Measurements from ENCODE around the gene EPAS1.

EPAS1 gene

DNA sequence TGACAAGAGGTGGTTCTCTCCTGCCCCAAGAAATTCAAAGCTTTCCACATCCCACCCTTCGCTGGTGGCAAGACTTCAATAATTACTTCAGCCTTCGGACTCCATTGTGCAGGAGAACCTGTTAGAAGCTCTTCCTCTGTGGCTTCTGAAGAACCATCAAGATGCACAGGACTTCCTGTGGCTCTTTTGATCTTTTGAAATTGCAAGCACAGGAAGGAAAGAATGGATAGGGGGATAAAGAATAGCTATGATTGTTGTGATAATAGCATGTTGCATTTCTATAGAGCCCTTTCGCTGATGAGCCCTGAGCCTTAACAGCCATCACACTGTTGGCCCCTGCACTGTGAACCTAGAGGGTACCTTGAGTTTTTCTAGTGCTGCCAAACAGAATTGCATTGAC, 7.4 kb downstream of the EPAS1 start:
- TF ChIP-seq CSDC2 (CRISPR knock-in tag; IDR thresholded peaks at IDR 0.05): no peak
- TF ChIP-seq, protein P1, sequence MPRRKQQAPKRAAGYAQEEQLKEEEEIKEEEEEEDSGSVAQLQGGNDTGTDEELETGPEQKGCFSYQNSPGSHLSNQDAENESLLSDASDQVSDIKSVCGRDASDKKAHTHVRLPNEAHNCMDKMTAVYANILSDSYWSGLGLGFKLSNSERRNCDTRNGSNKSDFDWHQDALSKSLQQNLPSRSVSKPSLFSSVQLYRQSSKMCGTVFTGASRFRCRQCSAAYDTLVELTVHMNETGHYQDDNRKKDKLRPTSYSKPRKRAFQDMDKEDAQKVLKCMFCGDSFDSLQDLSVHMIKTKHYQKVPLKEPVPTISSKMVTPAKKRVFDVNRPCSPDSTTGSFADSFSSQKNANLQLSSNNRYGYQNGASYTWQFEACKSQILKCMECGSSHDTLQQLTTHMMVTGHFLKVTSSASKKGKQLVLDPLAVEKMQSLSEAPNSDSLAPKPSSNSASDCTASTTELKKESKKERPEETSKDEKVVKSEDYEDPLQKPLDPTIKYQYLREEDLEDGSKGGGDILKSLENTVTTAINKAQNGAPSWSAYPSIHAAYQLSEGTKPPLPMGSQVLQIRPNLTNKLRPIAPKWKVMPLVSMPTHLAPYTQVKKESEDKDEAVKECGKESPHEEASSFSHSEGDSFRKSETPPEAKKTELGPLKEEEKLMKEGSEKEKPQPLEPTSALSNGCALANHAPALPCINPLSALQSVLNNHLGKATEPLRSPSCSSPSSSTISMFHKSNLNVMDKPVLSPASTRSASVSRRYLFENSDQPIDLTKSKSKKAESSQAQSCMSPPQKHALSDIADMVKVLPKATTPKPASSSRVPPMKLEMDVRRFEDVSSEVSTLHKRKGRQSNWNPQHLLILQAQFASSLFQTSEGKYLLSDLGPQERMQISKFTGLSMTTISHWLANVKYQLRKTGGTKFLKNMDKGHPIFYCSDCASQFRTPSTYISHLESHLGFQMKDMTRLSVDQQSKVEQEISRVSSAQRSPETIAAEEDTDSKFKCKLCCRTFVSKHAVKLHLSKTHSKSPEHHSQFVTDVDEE (CRISPR knock-in tag; IDR thresholded peaks at IDR 0.05): no peak
- TF ChIP-seq, protein P2, sequence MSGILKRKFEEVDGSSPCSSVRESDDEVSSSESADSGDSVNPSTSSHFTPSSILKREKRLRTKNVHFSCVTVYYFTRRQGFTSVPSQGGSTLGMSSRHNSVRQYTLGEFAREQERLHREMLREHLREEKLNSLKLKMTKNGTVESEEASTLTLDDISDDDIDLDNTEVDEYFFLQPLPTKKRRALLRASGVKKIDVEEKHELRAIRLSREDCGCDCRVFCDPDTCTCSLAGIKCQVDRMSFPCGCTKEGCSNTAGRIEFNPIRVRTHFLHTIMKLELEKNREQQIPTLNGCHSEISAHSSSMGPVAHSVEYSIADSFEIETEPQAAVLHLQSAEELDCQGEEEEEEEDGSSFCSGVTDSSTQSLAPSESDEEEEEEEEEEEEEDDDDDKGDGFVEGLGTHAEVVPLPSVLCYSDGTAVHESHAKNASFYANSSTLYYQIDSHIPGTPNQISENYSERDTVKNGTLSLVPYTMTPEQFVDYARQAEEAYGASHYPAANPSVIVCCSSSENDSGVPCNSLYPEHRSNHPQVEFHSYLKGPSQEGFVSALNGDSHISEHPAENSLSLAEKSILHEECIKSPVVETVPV (CRISPR knock-in tag; IDR thresholded peaks at IDR 0.05): no peak
- no peak for ATAC-seq

DNA sequence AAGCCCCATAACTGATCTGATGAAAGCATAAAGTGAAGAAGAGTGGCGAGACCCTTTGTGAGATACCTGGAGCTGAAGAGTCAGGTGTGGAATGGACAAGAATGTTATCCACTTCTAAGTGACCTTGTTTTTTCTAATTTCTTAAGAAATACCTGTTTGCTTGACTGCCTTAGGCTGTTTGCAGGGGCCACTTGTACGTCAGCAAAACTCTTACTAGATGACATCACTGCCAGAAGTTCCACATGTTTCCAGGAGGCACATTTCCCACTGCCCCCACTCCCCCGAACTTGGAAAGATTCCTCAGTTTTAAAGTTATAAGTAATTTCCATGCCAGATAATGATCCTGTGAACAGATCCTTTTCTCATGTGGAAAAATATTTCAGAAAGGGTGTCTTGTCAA, 8.0 kb downstream of the EPAS1 start:
- ATAC-seq: no peak
- TF ChIP-seq CSDC2 (CRISPR knock-in tag; IDR thresholded peaks at IDR 0.05) (no peak), ZFP30 (CRISPR knock-in tag; IDR thresholded peaks at IDR 0.05) (no peak), ESRRG (CRISPR knock-in tag; IDR thresholded peaks at IDR 0.05) (no peak), ZNF8 (CRISPR knock-in tag; IDR thresholded peaks at IDR 0.05) (no peak), ZC3H10 (CRISPR knock-in tag; IDR thresholded peaks at IDR 0.05) (no peak), BACH2 (CRISPR knock-in tag; IDR thresholded peaks at IDR 0.05; ENCODE audit: borderline replicate concordance) (no peak), ZFP3 (CRISPR knock-in tag; IDR thresholded peaks at IDR 0.05) (no peak), PPARA (CRISPR knock-in tag; IDR thresholded peaks at IDR 0.05; ENCODE audit: borderline replicate concordance) (no peak), SNAI2 (CRISPR knock-in tag; IDR thresholded peaks at IDR 0.05) (no peak)
- TF ChIP-seq, protein P3, sequence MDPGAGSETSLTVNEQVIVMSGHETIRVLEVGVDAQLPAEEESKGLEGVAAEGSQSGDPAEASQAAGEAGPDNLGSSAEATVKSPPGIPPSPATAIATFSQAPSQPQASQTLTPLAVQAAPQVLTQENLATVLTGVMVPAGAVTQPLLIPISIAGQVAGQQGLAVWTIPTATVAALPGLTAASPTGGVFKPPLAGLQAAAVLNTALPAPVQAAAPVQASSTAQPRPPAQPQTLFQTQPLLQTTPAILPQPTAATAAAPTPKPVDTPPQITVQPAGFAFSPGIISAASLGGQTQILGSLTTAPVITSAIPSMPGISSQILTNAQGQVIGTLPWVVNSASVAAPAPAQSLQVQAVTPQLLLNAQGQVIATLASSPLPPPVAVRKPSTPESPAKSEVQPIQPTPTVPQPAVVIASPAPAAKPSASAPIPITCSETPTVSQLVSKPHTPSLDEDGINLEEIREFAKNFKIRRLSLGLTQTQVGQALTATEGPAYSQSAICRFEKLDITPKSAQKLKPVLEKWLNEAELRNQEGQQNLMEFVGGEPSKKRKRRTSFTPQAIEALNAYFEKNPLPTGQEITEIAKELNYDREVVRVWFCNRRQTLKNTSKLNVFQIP (CRISPR knock-in tag; IDR thresholded peaks at IDR 0.05; ENCODE audit: borderline replicate concordance, low read depth): no peak
- TF ChIP-seq, protein P2 (CRISPR knock-in tag; IDR thresholded peaks at IDR 0.05): no peak
- TF ChIP-seq, protein P1 (CRISPR knock-in tag; IDR thresholded peaks at IDR 0.05): no peak

DNA sequence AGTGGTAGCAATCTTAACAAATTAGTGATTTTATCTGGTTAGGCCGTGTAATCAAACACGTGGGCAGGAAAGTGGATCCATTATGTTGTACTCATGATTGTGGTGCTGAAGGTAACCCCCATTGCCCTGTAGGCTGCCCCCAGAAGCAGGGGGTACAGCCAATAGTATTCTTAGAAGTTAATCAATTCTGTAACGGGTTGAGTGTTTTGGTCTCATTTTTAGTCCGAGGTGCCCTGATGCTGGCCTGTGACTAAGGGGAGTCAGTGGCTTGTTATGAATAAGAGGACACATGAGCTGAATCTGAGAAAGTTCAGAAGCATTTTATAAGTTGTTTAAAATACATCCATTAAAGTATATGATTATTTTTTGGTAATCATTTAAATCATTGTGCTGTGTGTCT, 8.6 kb downstream of the EPAS1 start:
- no peak for TF ChIP-seq CSDC2 (CRISPR knock-in tag; IDR thresholded peaks at IDR 0.05)
- TF ChIP-seq ZFP3 (CRISPR knock-in tag; IDR thresholded peaks at IDR 0.05): no peak
- no peak for TF ChIP-seq ISL1 (CRISPR knock-in tag; IDR thresholded peaks at IDR 0.05)
- TF ChIP-seq, protein P3 (CRISPR knock-in tag; IDR thresholded peaks at IDR 0.05; ENCODE audit: borderline replicate concordance, low read depth): no peak
- TF ChIP-seq TCF4 (CRISPR knock-in tag; IDR thresholded peaks at IDR 0.05; ENCODE audit: borderline replicate concordance): no peak
- no peak for TF ChIP-seq RARB (CRISPR knock-in tag; IDR thresholded peaks at IDR 0.05)
- no peak for TF ChIP-seq SNAI2 (CRISPR knock-in tag; IDR thresholded peaks at IDR 0.05)
- no peak for TF ChIP-seq OSR1 (CRISPR knock-in tag; IDR thresholded peaks at IDR 0.05)
- TF ChIP-seq ZNF8 (CRISPR knock-in tag; IDR thresholded peaks at IDR 0.05): no peak
- TF ChIP-seq GLIS3 (CRISPR knock-in tag; IDR thresholded peaks at IDR 0.05): no peak
- no peak for TF ChIP-seq ARNTL (CRISPR knock-in tag; IDR thresholded peaks at IDR 0.05; ENCODE audit: borderline replicate concordance, low read depth)
- no peak for TF ChIP-seq ZC3H10 (CRISPR knock-in tag; IDR thresholded peaks at IDR 0.05)
- no peak for ATAC-seq
